Activated T-cell treated with anti-CD3 and anti-CD28 coated beads, Interleukin-2, amount 50 U/mL, for 1 hour (primary cell): ENCODE data around the gene COX6B2.
"Not testable (repeated sequence)": the region's sequence is repeated elsewhere in the genome, so short reads cannot be mapped to it uniquely, and the experiment has no call there.

Experiments
- DNase-seq: peaks from one replicate; pipeline ENCODE4 v3.0.0-alpha.2; 2020

Gene COX6B2

GRCh38 chr19:55354698-55355212 is at the start of gene COX6B2:
TSS of gene COX6B2 (minus strand) at chr19:55354719. CDS start at chr19:55354521, 198 bp downstream.
- DNase-seq = peak; percentile 32

- no peak for DNase-seq
These were observed 48.0 kb upstream of the COX6B2 start for GRCh38 chr19:55402509-55402908.

GRCh38 chr19:55401390-55401789 is 46.9 kb upstream of the COX6B2 start:
- DNase-seq = not testable (repeated sequence)

GRCh38 chr19:55400281-55401087 is 46.0 kb upstream of the COX6B2 start:
- DNase-seq = no peak

- no peak for DNase-seq
These were observed 43.8 kb upstream of the COX6B2 start for GRCh38 chr19:55398200-55398925.

GRCh38 chr19:55392820-55393761 is 38.6 kb upstream of the COX6B2 start:
- DNase-seq = no peak

- no peak for DNase-seq
These were observed 37.4 kb upstream of the COX6B2 start for GRCh38 chr19:55391702-55392615.

- no peak for DNase-seq
These were observed 36.7 kb upstream of the COX6B2 start for GRCh38 chr19:55391191-55391670.

- no peak for DNase-seq
These were observed 36.0 kb upstream of the COX6B2 start for GRCh38 chr19:55390461-55390880.

GRCh38 chr19:55389386-55390317 is 35.1 kb upstream of the COX6B2 start:
- DNase-seq = no peak

- DNase-seq = no peak
These were observed 33.4 kb upstream of the COX6B2 start for GRCh38 chr19:55387736-55388497.

GRCh38 chr19:55386493-55386971 is 32.0 kb upstream of the COX6B2 start:
- no peak for DNase-seq

- DNase-seq = peak; percentile 99
These were observed 31.4 kb upstream of the COX6B2 start, which contains the start of gene RPL28 for GRCh38 chr19:55385724-55386492. TSS of gene RPL28 (plus strand) at chr19:55385932. CDS start at chr19:55386358, 426 bp downstream.

GRCh38 chr19:55384920-55385723 is 30.6 kb upstream of the COX6B2 start:
- peak; percentile 92 for DNase-seq

- peak; percentile 64 for DNase-seq
These were observed 29.8 kb upstream of the COX6B2 start, which contains the start of gene TMEM238 for GRCh38 chr19:55384131-55384919. TSS of gene TMEM238 (minus strand) at chr19:55384292. CDS start at chr19:55384259, 33 bp downstream.
